K562 (cell line): ENCODE data around the gene GALNT9. TPM values are rescaled to one million over a fixed set of nuclear protein-coding genes. Genes with fewer than 3 reads are reported as not detected.

Experiments used
- ATAC-seq: fragments of 200-7000 bp; cut with Tn5 transposase; 3 replicates; pipeline ENCODE4 v1.9.1; 2020; ENCODE audit warnings: moderate library complexity
- BruUV-seq: library from RNA; stranded (reverse); fragments of 400-500 nt; replicated peaks from 2 replicates; lab custom pipeline; 2021; lab: Mats Ljungman, UMichigan
- CTCF ChIA-PET: fragments of 300-600 bp; formaldehyde crosslinking; extraction: SDS; loops from one replicate; lab custom pipeline; 2021; ENCODE audit warnings: low intra/inter-chr PET ratio; lab: Yijun Ruan, JAX
- POLR2A ChIA-PET: fragments of 300-600, 350-650 bp; sonication (Branson Sonifier 250); formaldehyde crosslinking; extraction: SDS; loops from one replicate; lab custom pipeline; 2021; ENCODE audit warnings: antibody characterized with exemption, inconsistent platforms; lab: Yijun Ruan, JAX
- DNase-seq, 4 experiments: peaks; one replicate each; pipeline versions ENCODE4 v3.0.0 to v3.0.0-alpha.2; 2011 to 2018; ENCODE audit warnings: low spot score in 3 of 4, mixed read lengths in 3 of 4; ENCODE audit errors: extremely low read depth in 1 of 4
- FAIRE-seq: peaks from 2 replicates; lab custom pipeline; 2011; peaks lifted over from hg19 to GRCh38; lab: Jason Lieb, UNC
- H2AFZ ChIP-seq: 2 replicates; pipeline ENCODE4 v1.6.0; 2011; ENCODE audit warnings: low read depth, low read length, control low read depth, inconsistent platforms
- H3K27ac ChIP-seq: fragments of 200-600 bp; 3 replicates; pipeline ENCODE4 v1.8.0; 2011; ENCODE audit warnings: low read depth, mild to moderate bottlenecking, control low read depth, inconsistent platforms, low read length, moderate library complexity, mixed read lengths; ENCODE audit errors: extremely low read depth
- H3K27me3 ChIP-seq, 2 experiments: fragments of 300-600 bp in 1 of 2; 2 replicates in 1 of 2; 3 replicates in 1 of 2; pipeline versions ENCODE4 v1.6.0 to v1.8.0; 2011; ENCODE audit warnings: inconsistent platforms in 2 of 2, low read length in 2 of 2, mild to moderate bottlenecking in 1 of 2, mixed read lengths in 1 of 2, moderate library complexity in 1 of 2; ENCODE audit not compliant: control insufficient read depth in 2 of 2, insufficient read depth in 2 of 2
- H3K36me3 ChIP-seq: fragments of 300-600 bp; 3 replicates; pipeline ENCODE4 v1.8.0; 2011; ENCODE audit warnings: mild to moderate bottlenecking, low read length, inconsistent platforms; ENCODE audit not compliant: control insufficient read depth, insufficient read depth
- H3K4me1 ChIP-seq, 2 experiments: fragments of 200-600 bp in 1 of 2; replicated peaks in 1 of 2; 2 replicates in 1 of 2; 3 replicates in 1 of 2; pipeline versions ENCODE4 v1.5.1 to v1.8.0; 2011; ENCODE audit warnings: inconsistent platforms in 2 of 2, low read length in 2 of 2, mild to moderate bottlenecking in 1 of 2, mixed read lengths in 1 of 2, moderate library complexity in 1 of 2; ENCODE audit not compliant: control insufficient read depth in 2 of 2, insufficient read depth in 2 of 2
- H3K4me2 ChIP-seq: 2 replicates; pipeline ENCODE4 v1.6.1; 2011; ENCODE audit warnings: low read length, control low read depth, inconsistent platforms, mixed read lengths; ENCODE audit not compliant: insufficient read depth
- H3K4me3 ChIP-seq: fragments of 200-600 bp; sonication (generic), shearing (Covaris generic); 2 replicates; pipeline ENCODE4 v1.5.1; 2016; ENCODE audit warnings: control low read depth, inconsistent platforms
- H3K79me2 ChIP-seq: fragments of 200-600 bp; 3 replicates; pipeline ENCODE4 v1.8.0; 2011; ENCODE audit warnings: low read length, inconsistent platforms; ENCODE audit not compliant: control insufficient read depth, insufficient read depth
- H3K9ac ChIP-seq, 2 experiments: 2 replicates each; pipeline versions ENCODE4 v1.6.0 to v1.6.1; 2011; ENCODE audit warnings: low read depth in 2 of 2, low read length in 2 of 2, control low read depth in 1 of 2, inconsistent platforms in 1 of 2, mild to moderate bottlenecking in 1 of 2, mixed read lengths in 1 of 2; ENCODE audit not compliant: insufficient read depth in 1 of 2
- H3K9me1 ChIP-seq: one replicate; pipeline ENCODE4 v1.6.0; 2011; ENCODE audit warnings: inconsistent platforms, mild to moderate bottlenecking, low read length, moderate library complexity; ENCODE audit not compliant: control insufficient read depth, insufficient read depth
- H3K9me3 ChIP-seq: replicated peaks from 2 replicates; pipeline ENCODE4 v1.5.1; 2011; ENCODE audit warnings: low read depth, low read length, inconsistent platforms; ENCODE audit not compliant: control insufficient read depth, insufficient read depth
- H4K20me1 ChIP-seq: replicated peaks from 2 replicates; pipeline ENCODE4 v1.6.1; 2011; ENCODE audit warnings: low read length, inconsistent platforms, mixed read lengths; ENCODE audit not compliant: control insufficient read depth, insufficient read depth
- ARNT ChIP-seq, 2 experiments: fragments of 450-650 bp; IDR thresholded peaks; 2 replicates each; pipeline ENCODE4 v1.6.1; 2016; ENCODE audit warnings: mild to moderate bottlenecking in 1 of 2
- GATAD2B ChIP-seq: fragments of 450-650 bp; IDR thresholded peaks from 2 replicates; pipeline ENCODE4 v1.6.1; 2017; ENCODE audit warnings: mild to moderate bottlenecking, borderline replicate concordance
- HMGN3 ChIP-seq: IDR thresholded peaks from 2 replicates; pipeline ENCODE4 v1.6.1; 2011; ENCODE audit warnings: borderline replicate concordance, low read depth, mild to moderate bottlenecking, mixed read lengths, low read length; ENCODE audit not compliant: insufficient read length; ENCODE audit errors: extremely low read depth
- SRSF1 ChIP-seq: fragments of 200-400 bp; formaldehyde crosslinking; IDR thresholded peaks from 2 replicates; pipeline ENCODE4 v1.6.1; 2017; ENCODE audit warnings: mild to moderate bottlenecking, low read depth, low read length, moderate library complexity
- ZBTB7A ChIP-seq: IDR thresholded peaks from 2 replicates; pipeline ENCODE4 v1.6.1; 2011; ENCODE audit warnings: low read depth, mild to moderate bottlenecking, low read length, moderate library complexity, borderline replicate concordance; ENCODE audit not compliant: control insufficient read depth
- ZC3H8 ChIP-seq: fragments of 450-650 bp; IDR thresholded peaks from 2 replicates; pipeline ENCODE4 v1.6.1; 2017
- ZNF445 ChIP-seq: fragments of 250-450 bp; sonication (Bioruptor Pico); IDR thresholded peaks from 2 replicates; pipeline ENCODE4 v1.4.0; 2020; ENCODE audit warnings: low read depth, mild to moderate bottlenecking, moderate library complexity
- WGBS: fragments of 100-300 bp; shearing (Covaris generic); methylation state at CpG from one replicate; pipeline ENCODE4 v1.1.6; 2016; ENCODE audit warnings: low coverage, mixed read lengths; ENCODE audit not compliant: insufficient coverage; ENCODE audit errors: missing lambda C conversion rate; 5-methylcytosine and 5-hydroxymethylcytosine counted together
- in situ Hi-C: fragments of 300-500 bp; cut with MboI; formaldehyde crosslinking; loops from 4 replicates; pipeline ENCODE4 v1.15.0; 2018; ENCODE audit warnings: inconsistent platforms, mixed read lengths
- intact Hi-C: fragments of 100-400 bp; cut with micrococcal nuclease; formaldehyde crosslinking; loops from 2 replicates; pipeline ENCODE4 v1.14.2; 2022
- polyA plus RNA-seq, 8 experiments: library from polyadenylated mRNA; depleted of rRNA in 4 of 8; stranded (reverse) in 5 of 8; unstranded in 3 of 8; fragments of >200 nt; fragmentation: Nextera tagmentation in 2 of 8; fragmentation: Illumina TruSeq in 1 of 8; extraction: Ambion mirVana in 2 of 8; extraction: Trizol in 1 of 8; gene quantifications; 2 replicates each; pipeline versions ENCODE4 v1.2.1 to v1.2.3, GENCODE V29; 2011 to 2014; ENCODE audit warnings: inconsistent platforms in 1 of 8, missing spikeins in 1 of 8
- total RNA-seq, 7 experiments: library from RNA; depleted of rRNA in 6 of 7; stranded (reverse); fragments of >200 nt in 6 of 7; fragmentation: Illumina TruSeq in 2 of 7; extraction: Trizol in 2 of 7; gene quantifications; 2 replicates each; pipeline versions ENCODE4 v1.2.1 to v1.2.3, GENCODE V29; 2011 to 2021; ENCODE audit warnings: low replicate concordance in 1 of 7
- TF ChIP-seq, protein P1 (sequence below): fragments of 250-450 bp; sonication (Bioruptor Pico); IDR thresholded peaks from 2 replicates; pipeline ENCODE4 v1.4.0; 2020
- TF ChIP-seq, protein P2 (sequence below): sonication (generic); formaldehyde crosslinking; IDR thresholded peaks from 2 replicates; pipeline ENCODE4 v1.8.0; 2022; ENCODE audit warnings: missing genetic modification reagents, mild to moderate bottlenecking, borderline replicate concordance
- TF ChIP-seq, protein P3 (sequence below): fragments of 250-450 bp; sonication (Bioruptor Pico); IDR thresholded peaks from 2 replicates; pipeline ENCODE4 v1.4.0; 2020; ENCODE audit warnings: mild to moderate bottlenecking, moderate library complexity

GALNT9 gene
- total and polyA plus RNA-seq, 9 of the 15 experiments (the other 6 are each of a cell fraction or from before 2014, with no cell fraction given), result not detected

DNA sequence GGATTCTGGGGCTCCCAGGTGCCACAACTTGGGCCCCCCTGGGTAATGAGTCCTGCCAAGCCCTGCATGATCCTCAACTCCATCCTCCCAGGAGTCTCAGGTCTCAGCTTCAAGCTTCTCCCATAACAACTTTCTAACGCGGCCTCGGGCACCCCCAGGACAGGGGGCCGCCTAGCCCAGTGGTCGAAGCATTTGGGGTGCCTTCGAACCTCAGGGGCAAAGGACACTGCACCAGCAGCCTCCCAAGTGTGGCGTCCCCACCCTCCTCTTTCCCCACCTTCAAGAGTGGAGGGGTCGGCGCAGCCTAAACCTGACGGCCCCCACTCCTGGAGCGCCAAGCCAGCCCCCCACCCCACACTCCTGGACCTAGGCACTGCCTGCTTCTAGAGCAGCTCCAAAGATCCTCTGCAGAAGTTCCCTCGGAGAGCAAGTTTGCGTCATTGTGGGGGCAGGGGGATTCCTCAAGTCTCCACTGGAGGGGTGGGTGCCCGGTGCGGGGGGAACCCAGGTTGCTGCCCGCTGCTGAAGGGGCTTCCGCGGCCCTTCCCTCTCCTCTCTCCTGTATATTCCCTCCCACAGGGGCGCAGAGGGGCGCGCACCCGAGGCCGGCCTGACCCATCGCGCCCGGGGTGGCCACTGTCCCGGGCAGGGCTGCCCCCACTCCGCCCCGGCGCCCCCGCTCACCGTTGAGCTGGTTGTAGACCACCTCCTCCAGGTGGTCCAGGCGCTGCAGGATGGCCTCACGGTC, 933 bp downstream of the GALNT9 start:
- Histone ChIP-seq H3K27me3 (peaks cover 13 to 80% of the 10 kb centered on the region in 2 experiments; a peak in 4 of 5 replicates), H3K27ac (no peak overlapping the region), H3K4me1 (peaks cover 0 to 4% of the 10 kb centered on the region in 2 experiments; a peak in 1 of 5 replicates), H3K36me3 (no peaks in the 10 kb centered on the region), H4K20me1 (no peaks in the 10 kb centered on the region; the same call in 1 of the 2 replicates), H3K4me3 (no peak overlapping the region), H3K9me1 (no peaks in the 10 kb centered on the region), H3K4me2 (no peak overlapping the region), H2AFZ (no peak overlapping the region), H3K9ac (no peak overlapping the region), H3K9me3 (peaks cover 3% of the 10 kb centered on the region; the same call in 1 of the 2 replicates), H3K79me2 (no peaks in the 10 kb centered on the region)
- intact Hi-C loops, result no loop called here
- WGBS, result 18% methylated on average over 22 of the region's 34 CpGs
- in situ Hi-C loops, result no loop called here
- FAIRE-seq, result no peak
- no peak for DNase-seq
- ATAC-seq, result no peak
- no TSS peak for BruUV-seq
- TF ChIP-seq ARNT (IDR thresholded peaks at IDR 0.05) (no peak), GATAD2B (no peak), ZNF445 (CRISPR knock-in tag) (no peak), SRSF1 (no peak), ZBTB7A (no peak), ZC3H8 (no peak), HMGN3 (no peak)
- TF ChIP-seq, protein P1, sequence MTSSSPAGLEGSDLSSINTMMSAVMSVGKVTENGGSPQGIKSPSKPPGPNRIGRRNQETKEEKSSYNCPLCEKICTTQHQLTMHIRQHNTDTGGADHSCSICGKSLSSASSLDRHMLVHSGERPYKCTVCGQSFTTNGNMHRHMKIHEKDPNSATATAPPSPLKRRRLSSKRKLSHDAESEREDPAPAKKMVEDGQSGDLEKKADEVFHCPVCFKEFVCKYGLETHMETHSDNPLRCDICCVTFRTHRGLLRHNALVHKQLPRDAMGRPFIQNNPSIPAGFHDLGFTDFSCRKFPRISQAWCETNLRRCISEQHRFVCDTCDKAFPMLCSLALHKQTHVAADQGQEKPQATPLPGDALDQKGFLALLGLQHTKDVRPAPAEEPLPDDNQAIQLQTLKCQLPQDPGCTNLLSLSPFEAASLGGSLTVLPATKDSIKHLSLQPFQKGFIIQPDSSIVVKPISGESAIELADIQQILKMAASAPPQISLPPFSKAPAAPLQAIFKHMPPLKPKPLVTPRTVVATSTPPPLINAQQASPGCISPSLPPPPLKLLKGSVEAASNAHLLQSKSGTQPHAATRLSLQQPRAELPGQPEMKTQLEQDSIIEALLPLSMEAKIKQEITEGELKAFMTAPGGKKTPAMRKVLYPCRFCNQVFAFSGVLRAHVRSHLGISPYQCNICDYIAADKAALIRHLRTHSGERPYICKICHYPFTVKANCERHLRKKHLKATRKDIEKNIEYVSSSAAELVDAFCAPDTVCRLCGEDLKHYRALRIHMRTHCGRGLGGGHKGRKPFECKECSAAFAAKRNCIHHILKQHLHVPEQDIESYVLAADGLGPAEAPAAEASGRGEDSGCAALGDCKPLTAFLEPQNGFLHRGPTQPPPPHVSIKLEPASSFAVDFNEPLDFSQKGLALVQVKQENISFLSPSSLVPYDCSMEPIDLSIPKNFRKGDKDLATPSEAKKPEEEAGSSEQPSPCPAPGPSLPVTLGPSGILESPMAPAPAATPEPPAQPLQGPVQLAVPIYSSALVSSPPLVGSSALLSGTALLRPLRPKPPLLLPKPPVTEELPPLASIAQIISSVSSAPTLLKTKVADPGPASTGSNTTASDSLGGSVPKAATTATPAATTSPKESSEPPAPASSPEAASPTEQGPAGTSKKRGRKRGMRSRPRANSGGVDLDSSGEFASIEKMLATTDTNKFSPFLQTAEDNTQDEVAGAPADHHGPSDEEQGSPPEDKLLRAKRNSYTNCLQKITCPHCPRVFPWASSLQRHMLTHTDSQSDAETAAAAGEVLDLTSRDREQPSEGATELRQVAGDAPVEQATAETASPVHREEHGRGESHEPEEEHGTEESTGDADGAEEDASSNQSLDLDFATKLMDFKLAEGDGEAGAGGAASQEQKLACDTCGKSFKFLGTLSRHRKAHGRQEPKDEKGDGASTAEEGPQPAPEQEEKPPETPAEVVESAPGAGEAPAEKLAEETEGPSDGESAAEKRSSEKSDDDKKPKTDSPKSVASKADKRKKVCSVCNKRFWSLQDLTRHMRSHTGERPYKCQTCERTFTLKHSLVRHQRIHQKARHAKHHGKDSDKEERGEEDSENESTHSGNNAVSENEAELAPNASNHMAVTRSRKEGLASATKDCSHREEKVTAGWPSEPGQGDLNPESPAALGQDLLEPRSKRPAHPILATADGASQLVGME, result no peak
- TF ChIP-seq, protein P2, sequence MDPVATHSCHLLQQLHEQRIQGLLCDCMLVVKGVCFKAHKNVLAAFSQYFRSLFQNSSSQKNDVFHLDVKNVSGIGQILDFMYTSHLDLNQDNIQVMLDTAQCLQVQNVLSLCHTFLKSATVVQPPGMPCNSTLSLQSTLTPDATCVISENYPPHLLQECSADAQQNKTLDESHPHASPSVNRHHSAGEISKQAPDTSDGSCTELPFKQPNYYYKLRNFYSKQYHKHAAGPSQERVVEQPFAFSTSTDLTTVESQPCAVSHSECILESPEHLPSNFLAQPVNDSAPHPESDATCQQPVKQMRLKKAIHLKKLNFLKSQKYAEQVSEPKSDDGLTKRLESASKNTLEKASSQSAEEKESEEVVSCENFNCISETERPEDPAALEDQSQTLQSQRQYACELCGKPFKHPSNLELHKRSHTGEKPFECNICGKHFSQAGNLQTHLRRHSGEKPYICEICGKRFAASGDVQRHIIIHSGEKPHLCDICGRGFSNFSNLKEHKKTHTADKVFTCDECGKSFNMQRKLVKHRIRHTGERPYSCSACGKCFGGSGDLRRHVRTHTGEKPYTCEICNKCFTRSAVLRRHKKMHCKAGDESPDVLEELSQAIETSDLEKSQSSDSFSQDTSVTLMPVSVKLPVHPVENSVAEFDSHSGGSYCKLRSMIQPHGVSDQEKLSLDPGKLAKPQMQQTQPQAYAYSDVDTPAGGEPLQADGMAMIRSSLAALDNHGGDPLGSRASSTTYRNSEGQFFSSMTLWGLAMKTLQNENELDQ (CRISPR knock-in tag), result no peak
- TF ChIP-seq, protein P3, sequence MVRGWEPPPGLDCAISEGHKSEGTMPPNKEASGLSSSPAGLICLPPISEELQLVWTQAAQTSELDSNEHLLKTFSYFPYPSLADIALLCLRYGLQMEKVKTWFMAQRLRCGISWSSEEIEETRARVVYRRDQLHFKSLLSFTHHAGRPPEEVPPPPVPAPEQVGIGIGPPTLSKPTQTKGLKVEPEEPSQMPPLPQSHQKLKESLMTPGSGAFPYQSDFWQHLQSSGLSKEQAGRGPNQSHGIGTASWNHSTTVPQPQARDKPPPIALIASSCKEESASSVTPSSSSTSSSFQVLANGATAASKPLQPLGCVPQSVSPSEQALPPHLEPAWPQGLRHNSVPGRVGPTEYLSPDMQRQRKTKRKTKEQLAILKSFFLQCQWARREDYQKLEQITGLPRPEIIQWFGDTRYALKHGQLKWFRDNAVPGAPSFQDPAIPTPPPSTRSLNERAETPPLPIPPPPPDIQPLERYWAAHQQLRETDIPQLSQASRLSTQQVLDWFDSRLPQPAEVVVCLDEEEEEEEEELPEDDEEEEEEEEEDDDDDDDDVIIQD (CRISPR knock-in tag), result no peak
- ChIA-PET POLR2A (interaction anchor here (0.6 kb wide), 1 partner anchor 224 kb away, joined by 3 read pairs; no protein-coding TSS in a partner anchor), CTCF (no interaction called here)
